NOMO-1 treated with dmso at 0.1 percent for 144 hours (cell line): Measurements from ENCODE around the gene TMOD1.
"Not testable (repeated sequence)": the region's sequence is repeated elsewhere in the genome, so short reads cannot be mapped to it uniquely, and the experiment has no call there.

ENCODE experiments used
- DNase-seq: peaks from one replicate; lab custom pipeline; 2025; ENCODE audit not compliant: unreplicated experiment; lab: John Stamatoyannopoulos, UW

The TMOD1 gene

DNA sequence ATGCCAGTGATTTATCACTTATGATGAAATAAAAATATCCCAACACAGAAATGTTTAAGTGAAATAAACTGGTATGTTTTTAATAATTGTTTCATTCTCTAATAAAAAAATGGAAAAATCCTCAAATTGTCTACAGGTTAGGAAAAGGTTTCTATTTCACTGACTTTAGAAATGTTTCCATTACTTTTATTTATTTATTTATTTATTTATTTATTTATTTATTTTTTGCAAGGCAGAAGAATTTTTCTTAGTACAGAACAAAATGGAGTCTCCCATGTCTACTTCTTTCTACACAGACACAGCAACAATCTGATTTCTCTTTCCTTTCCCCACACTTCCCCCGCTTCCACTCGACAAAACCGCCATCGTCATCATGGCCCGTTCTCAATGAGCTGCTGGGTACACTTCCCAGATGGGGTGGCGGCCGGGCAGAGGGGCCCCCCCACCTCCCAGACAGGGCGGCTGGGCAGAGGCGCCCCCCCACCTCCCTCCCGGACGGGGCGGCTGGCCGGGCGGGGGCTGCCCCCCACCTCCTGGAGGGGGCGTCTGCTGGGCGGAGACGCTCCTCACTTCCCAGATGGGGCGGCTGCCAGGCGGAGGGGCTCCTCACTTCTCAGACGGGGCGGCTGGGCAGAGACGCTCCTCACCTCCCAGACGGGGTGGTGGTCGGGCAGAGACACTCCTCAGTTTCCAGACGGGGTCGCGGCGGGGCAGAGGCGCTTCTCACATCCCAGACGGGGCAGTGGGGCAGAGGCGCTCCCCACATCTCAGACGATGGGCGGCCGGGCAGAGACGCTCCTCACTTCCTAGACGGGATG lies 3.7 kb upstream of the TMOD1 start:
- not testable (repeated sequence) for DNase-seq

DNA sequence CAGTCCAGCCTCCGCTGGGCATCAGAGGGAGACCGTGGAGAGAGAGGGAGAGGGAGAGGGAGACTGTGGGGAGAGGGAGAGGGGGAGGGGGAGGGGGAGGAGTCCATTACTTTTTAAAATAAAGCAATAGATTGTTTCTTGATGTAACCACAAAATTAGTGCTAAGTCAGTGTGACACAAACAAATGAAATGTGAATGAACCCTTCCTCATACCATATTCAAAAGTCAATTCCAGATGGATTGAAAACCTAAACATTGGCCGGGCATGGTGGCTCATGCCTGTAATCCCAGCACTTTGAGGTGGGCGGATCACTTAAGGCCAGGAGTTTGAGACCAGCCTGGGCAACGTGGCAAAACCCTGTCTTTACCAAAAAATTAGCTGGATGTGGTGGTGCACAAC lies 2.6 kb upstream of the TMOD1 start:
- DNase-seq, result not testable (repeated sequence)

DNA sequence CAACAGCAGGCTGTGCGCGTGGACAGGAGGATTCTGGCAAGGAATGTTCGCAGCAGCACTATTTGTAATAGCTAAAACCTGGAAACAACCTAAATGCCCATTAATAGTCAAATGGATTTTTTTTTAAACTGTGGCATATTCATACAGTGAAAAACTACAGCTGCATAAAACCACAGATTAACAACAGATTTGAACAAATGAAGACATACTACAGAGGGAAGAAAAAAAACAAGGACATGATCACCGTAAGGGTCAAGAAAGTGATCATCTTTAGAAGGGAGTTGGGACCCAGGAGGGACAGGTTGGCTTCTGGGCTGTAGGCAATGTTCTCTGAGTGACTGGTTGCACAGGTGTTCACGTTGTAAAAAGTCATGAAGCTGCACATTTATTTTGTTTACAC lies 1.2 kb upstream of the TMOD1 start:
- DNase-seq, result no peak

DNA sequence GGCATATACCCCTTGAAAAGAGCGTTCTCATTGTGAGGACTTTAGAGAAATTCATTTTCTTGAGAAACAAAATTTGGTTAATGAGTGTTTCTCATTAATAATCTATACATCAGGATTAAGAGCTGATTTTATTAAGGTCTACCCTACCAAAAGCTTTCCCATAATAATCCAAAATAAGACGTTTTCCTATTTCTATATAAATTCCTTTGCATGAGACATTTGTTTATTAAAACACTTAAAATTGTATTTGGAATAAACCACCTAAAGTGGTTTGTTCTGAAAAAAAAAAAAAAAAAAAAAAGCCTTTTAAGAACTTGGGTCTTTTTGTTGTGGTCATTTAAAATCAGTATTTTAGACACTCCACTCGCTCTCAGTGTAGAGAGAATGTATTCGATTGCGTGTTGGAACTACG lies 695 bp upstream of the TMOD1 start:
- no peak for DNase-seq

DNA sequence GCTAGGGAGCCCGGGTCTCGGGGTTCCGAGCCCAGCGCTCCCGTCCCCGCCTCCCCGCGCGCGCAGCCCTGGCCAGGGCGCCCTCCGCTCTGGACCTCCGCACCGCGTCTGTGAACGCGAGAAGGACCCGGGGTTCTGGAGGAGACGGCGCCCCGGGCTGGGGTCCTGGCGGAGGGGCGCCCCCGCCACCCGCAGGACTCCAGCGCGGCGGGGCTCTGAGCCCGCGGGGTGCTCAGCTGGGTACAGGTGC lies 431 bp downstream of the TMOD1 start:
- DNase-seq, result no peak

DNA sequence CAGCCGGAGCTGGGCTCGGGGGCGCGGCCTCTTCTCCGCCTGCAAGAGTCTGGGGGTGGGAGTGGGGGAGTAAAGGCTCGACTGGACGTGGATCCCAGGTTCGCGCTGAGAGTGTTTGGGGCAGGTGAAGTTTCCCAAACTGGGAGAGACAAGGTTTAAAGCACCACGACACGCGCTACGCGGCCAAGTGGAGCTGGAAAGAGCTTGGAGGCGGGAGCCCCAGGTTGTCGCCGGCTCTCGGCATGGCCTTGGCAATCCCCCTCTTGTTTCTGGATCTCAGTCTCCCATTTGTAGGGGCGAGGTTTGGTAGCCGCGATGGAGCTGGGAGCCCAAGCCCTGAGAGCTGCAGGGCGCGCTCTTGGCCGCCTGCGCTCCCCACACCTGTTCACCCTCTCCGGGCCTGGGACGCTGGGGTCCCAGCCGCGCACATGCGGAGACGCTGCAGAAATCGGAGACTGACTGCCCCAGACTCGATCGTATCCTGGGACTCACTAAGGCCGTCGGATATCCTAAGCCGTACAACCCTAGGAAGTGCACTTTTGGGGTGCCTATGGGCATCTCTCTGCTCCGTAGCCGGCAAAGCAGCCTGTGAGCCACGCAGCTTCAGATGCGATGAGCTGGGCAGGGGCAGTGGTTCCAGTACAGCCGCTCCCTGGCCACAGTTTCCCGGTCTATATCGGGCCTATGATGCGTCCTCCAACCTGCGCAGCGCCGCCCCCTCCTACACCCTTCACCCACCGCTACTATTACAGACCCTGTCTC lies 937 bp downstream of the TMOD1 start:
- no peak for DNase-seq

DNA sequence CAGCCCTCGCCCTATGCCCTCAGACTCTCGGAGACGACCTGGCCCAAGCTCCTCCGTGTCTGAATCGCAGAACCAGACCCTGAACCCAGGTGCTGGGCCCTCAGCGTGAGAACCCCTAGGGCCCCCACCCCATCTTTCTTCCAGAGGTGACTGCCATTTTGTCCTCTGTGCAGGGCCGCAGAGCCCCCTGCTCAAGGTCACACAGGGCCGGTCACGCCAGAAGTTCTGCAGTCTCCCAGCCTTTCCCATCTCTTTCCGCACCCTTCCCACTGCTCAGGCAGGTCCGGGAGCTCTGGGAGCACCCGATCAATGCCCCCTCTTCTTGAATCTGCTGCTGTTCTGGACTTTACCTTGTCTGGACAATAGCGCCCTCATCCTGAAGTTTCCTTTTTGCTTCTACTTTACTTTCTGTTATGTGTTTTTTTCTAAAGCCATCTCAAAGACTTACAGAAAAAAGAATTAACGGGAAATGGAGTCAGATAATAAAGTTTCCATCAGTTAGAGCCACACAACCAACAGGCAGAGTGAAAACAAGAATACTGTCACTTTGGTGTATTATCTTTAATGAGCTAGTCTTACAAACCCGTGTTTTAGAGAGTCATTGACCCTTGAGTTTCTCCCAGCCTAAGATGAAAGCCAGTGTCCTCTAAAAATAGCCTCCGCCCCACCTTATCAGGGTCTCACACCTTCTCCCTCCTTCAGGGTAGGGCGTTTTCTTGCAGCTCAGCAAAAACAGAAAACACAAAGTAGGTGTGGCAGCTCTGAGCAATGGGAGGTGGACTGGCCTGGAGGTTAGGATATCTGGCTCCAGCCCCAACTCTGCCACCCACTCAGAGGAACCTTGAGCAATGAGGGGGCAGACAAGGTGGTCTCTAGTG lies 1.8 kb downstream of the TMOD1 start:
- no peak for DNase-seq

DNA sequence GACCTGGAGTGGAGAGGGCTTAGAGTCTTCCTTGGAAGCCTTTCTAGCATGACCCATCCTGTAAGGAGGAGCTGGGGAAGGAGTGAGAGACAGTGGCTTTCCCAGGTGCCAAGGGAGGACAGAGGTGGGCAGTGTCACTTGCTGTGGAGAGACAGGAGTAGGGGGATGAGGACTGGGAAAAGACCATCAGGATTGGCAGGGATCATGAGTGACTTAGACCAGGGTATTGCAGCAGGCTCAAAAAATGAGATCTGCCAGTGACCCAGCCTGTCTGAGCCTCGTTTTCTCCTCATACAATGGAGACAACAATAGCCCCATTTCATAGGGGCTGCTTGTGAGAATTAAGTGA lies 2.4 kb downstream of the TMOD1 start:
- DNase-seq, result no peak

DNA sequence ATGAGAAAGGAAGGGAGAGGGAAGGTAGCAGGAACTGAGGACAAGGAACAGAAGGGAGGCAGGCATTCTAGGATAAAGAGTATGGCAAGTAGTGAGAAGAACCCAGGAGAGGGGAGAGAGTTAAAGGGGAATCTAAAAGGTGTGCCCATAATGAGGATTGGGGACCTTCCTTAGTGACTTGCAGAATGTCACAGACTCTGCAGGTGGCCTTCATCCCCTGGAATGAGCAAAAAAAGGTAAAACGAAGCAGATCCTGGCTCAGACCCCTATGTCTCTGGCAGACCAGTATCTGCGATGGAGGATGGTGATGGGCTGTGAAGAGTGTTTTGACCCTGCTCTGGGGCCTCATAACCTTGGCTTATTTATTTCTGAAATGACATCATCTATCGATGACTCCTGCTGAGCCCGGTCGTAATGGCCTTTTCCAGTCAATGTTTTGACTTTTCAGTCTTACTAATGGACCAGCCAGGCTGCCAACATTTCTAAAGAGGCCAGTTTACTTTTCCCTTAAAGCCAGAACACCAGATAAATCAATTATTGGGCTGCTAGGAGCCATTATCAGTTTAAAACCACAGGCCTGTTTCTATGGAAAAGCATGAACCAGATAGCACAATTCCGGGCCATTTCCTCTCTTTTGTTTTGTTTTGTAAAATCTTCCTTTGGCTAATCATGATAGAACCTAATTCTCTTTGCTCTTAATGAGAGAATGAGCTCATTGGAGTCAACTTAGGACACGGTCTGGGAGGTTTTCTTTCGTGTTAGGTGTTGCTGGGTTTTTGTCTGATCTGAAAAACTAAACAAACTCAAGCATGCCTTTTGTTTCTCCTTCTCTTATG lies 3.1 kb downstream of the TMOD1 start:
- no peak for DNase-seq

DNA sequence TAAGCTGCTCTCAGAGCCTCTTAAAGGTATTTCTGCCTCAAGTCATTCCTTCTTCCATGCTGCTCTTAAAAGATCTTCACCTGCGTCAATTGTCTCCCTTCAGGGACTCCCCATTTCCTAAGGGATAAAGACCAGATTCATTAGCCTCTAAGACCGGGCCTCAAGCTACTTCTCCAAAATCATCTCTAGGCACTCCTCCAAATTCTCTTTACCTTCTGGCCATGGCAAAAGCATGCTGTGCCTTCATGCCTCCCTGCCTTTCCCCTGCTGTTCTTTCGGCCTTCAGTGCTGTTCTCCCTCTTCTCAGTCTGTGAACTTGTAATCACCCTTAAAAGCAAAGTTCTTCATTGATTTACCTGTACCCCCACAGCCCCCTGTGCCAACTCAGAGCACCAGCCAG lies 4.4 kb downstream of the TMOD1 start:
- DNase-seq, result no peak

DNA sequence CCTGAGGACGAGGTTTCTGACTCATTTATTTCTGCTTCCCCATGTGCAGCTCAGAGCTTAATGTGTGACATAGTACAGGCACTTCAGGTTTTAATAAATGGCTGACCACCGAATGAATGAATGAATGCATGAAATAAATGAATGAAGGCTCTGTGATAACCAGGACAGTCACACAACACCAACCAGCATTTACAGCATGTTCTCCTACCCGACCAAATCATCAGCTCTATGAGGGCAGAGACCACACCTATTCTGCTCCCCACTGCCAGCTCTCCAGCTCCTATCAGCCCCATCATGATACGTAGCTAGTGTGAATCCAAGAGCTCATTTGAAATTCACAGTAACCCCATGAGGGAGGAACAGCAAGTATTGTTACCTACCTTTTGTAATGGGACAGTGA lies 4.8 kb downstream of the TMOD1 start:
- DNase-seq, result no peak

DNA sequence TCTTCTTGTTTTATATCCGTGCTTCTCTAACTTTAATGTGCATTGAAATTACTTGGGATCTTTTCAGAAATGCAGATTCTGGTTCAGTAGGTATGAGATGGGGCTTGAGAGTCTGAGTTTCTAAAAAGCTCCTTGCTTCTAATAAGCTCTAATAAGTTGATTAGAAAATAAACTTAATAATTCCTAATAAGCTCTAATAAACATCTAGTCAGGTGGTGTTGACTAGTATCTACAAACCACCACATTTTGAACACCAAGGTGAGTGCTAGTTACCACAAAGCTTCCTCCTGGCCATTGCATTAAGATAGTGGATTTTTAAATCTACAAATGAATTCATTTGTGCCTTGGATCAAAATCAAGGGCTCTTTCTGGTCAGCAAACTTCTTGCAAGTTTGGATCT lies 5.3 kb downstream of the TMOD1 start:
- DNase-seq, result no peak

DNA sequence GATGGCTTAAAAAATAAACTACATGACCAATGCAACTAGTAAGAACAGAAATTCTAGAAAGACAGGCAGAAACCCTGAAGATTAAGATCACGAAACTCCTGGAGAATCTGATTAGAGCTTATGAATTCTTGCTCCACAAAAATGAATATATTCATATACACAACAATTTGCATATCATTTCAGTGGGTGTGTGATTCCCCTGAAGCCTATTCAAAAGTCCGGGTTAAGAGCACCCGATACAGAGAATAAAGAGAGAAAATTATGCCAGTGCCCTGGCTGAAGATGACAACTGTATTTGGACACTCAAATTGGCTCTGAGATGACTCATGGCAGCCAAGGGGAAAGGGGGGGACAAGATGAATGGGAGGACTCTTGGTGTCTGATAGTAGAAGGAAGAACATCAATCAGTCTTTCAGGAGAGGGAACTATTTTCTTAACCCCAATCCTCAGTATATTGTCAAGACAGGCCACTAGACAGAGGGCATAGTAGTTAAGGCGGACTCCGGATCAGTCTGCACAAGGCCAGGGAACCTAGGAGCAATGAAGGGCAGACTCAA lies 6.0 kb downstream of the TMOD1 start:
- no peak for DNase-seq

DNA sequence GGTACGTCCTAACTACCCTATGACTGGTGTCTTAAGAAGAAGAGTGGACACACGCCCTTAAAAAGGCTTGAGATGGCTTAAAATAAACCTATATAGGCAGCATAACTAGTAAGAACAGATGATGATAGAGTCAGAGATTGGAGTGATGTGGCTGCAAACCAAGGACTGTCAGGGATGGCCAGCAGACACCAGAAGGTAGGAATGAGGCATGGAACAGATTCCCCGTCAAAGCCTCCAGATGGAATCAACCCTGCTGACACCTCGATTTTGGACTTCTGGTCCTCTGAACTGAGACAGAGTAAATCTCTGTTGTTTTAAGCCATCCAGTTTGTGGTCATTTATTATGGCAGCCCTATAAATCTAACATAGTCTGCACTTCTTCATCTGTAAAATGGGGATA lies 7.4 kb downstream of the TMOD1 start:
- no peak for DNase-seq

DNA sequence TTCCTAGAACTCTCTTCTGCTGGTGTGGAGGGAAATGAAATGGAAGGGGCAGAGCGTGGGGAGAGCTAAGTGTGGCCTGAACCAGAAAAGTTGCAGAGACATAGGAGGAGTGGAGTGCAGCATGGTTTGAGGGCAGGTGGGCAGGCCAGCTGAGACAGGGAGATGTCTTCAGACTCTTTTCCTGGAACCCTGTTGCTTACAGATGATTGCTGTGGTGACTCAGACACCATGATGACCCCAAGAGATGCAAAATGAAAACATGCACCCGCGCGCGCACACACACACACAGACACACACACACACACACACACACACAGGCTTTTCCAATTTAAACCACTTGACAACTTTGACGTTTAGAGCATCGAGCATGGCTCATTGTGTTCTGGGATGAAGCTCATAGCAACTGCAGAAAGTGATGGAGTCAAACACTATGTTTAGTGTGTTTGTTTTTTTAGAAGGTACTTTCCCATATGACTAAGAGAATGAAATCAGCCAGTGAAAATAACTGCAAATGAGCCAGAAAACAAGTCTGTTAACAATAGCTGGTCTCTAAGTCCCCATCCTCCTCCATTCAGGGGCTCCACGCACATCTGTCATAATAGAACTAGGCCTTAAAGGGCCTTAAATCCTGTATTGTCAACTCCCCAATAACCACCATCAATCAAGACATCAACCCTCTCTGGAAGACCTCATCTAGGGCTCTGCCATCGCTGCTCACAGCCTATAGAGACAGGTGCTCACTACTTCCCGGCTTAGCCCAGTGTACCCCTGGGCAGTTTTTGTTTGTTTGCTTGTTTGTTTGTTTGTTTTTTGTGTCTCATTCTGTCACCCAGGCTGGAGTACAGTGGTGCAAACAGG lies 9.6 kb downstream of the TMOD1 start:
- no peak for DNase-seq

DNA sequence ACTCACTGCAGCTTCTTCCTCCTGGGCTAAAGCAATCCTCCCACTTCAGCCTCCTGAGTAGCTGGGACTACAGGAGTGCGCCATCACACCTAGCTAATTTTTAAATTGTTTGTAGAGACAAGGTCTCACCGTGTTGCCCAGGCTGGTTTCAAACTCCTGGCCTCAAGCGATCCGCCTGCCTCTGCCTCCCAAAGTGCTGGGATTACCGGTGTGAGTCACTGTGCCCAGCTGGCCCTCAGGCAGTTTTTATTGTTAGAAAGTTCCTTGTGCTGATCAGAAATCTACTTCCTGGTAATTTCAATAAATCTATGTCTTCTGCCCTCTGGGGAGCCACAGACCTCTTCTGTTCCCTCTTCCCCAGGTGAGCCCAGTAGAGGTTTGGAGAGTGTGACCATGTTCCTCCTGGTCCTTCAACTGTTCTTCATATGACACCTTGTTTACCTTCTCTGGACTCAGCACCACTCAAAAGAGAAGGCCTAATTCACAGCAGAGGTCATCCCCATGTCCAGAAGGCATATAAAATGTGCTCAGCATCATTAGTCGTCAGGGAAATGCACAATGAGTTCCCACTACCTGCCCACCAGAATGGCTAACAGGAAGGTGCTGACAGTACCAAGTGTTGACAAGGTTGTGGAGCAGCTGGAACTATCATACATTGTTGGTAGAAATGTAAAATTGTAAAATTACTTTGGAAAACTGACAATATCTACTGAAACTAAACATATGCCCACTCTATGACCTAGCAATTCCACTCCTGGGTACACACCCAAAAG lies 10.4 kb downstream of the TMOD1 start:
- no peak for DNase-seq

DNA sequence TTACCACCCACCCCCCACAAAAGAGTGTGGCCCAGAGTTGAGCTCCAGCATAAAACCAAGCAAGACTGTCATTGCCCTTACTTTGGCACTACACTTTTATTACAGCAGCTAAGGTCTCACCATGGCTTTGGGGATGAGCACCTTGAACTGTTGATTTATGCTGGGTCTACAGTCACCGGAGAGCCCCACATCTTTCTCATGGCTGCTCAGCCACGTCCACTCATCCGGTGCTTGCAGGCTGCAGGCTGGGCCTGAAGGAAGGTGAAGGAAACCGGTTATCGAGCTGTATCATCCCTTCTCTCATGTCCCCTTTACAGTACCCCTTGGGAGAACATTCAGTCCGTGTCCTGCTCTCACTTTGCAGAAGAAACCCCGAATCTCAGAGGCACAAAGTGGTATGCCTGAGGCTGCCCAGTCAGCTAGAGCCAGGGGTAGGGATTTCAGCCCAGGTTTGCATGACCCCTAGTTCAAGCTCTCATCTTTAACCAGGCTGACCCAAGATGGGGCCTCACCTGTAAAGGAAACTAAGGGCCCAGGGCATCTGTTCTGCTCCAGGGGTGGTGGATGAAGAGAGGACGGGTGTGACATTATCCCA lies 11.6 kb downstream of the TMOD1 start:
- DNase-seq, result no peak

DNA sequence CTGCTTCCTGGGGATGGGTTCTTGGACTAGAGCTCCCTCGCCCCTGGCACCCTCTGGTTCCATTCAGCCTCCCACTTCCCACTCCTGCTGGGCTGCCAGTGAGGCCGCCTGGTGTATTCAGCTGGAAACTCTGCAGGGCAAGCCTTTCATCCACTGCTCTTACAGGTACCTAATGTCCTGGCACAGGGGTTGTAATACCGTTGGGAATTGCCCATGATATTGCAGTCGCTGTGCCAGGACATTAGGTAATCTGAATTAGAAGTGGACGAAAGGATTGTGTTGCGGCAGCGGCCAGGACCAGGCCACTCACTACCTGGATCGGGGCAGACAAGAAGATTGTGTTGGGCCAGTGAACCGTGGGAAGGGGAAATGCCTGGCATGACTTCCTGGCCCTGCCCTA lies 13.1 kb downstream of the TMOD1 start:
- DNase-seq, result no peak

DNA sequence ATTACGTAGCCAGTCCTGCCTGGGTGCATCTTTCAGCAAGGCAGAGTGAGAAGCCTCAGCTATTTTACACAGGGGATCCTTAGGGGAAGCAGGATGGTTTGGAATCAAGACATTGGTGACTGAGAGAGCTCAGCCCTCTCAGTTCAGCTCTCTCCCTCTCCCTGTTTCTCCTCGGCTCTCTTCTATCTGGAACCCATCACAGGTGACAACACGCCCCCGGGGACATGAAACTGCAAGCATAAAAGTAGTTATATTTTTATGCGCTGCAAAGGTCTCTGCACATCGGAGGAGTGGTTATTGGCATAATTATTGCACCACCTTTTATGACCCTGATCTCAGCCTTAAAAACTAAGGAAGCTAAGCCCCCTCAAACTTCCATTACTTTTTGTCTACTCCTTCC lies 14.2 kb downstream of the TMOD1 start:
- no peak for DNase-seq
